T-helper 1 cell treated with Interleukin-12 subunit alpha and Interleukin-12 subunit beta and Interleukin-4 antibody, amounts not matched to agents 30 μg/mL and 1 μg/mL, for 36 hours (primary cell): ENCODE results near the gene ZC3H12D.

Experiments
- H3K27ac Mint-ChIP-seq: one replicate; pipeline ENCODE4 v1.8.0; 2021; ENCODE audit warnings: mild to moderate bottlenecking, mixed read lengths
- H3K27me3 Mint-ChIP-seq: one replicate; pipeline ENCODE4 v1.8.0; 2021; ENCODE audit warnings: low read depth, mixed read lengths
- H3K36me3 Mint-ChIP-seq: one replicate; pipeline ENCODE4 v1.8.0; 2021; ENCODE audit warnings: low read depth, mixed read lengths
- H3K4me1 Mint-ChIP-seq: one replicate; pipeline ENCODE4 v1.8.0; 2021; ENCODE audit warnings: low read depth, mixed read lengths
- H3K4me3 Mint-ChIP-seq: one replicate; pipeline ENCODE4 v1.8.0; 2021; ENCODE audit warnings: mild to moderate bottlenecking, moderate library complexity, mixed read lengths
- H3K9me3 Mint-ChIP-seq: one replicate; pipeline ENCODE4 v1.8.0; 2021; ENCODE audit warnings: mixed read lengths

ZC3H12D gene

DNA sequence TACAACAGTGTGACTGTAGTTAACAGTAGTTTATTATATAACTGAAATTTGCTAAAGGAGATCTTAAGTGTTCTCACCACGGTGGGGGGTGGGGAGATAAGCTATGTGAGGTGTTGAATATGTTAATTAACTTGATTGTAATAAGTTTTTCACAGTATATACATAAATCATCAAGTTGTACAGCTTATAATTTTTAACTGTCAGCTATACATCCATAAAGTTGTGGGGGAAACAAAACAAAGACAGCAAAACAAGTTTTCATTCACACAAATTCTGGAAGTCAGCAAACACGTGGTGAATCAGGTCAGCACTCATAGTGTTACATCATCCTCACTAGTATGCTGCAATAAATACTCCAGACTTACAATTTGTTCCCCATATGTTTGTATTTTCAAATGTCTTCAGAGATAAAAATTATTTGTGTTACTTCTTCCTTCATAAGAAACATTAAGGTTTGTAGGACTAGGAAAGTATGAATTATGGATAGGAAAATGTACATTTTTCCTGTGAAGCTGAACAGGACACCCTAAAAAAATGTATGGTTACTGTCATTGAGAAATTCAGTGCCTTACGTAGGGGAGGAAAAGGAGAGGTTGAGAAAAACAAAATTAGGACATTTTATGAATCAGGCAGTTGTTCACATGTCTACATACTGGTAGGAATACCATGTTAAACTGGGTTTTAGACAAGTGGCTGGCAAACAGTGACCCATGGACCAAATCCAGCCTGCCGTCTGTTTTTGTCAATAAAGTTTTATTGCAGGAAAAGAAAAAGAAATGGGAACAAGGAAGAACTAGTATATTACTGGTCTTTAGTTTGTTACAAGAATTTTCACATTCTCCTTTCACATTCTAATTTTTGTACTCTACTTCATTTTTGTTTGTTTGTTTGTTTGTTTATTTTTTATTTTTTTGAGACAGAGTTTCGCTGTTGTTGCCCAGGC, 78.7 kb downstream of the ZC3H12D start:
- Mint-ChIP-seq H3K4me1 (peaks cover 36% of the 10 kb centered on the region), H3K27ac (peak overlapping the region; percentile 75), H3K27me3 (no peaks in the 10 kb centered on the region), H3K9me3 (no peaks in the 10 kb centered on the region), H3K4me3 (no peak overlapping the region), H3K36me3 (peaks cover 69% of the 10 kb centered on the region)

GRCh38 chr6:149403534-149403933, 81.3 kb downstream of the ZC3H12D start:
- Mint-ChIP-seq H3K4me1 (peaks cover 27% of the 10 kb centered on the region), H3K4me3 (no peak overlapping the region), H3K27me3 (no peaks in the 10 kb centered on the region), H3K9me3 (no peaks in the 10 kb centered on the region), H3K27ac (peak overlapping the region; percentile 11), H3K36me3 (peaks cover 64% of the 10 kb centered on the region)

DNA sequence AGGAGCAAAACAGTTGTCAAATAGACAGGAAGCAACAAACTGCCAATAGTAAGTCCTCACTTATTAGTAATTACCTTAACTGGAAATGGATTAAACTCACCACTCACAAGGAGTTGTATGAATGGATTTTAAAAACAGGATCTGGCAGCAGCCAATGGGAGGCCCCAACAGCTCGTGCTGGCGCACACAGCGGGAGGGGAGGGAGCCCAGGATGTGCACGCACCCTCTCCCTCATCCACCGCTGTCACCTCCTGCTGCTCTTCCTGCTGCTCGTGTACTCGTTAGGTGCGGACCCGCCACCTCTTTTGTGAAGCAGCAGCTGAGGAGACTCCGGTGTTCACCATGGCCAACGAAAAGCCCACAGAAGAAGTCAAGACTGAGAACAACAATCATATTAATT, 84.8 kb downstream of the ZC3H12D start, which contains the start of gene SUMO4:
TSS of gene SUMO4 (plus strand) at position 213 of the 400 bp plus-strand sequence. CDS start at position 343, 130 bp downstream.
- H3K27me3 Mint-ChIP-seq = no peaks in the 10 kb centered on the region
- peaks cover 36% of the 10 kb centered on the region for H3K4me1 Mint-ChIP-seq
- no peak within 1 kb of the TSS for H3K27ac Mint-ChIP-seq
- no peak within 1 kb of the TSS for H3K4me3 Mint-ChIP-seq
- no peaks in the 10 kb centered on the region for H3K9me3 Mint-ChIP-seq
- peaks cover 73% of the 10 kb centered on the region for H3K36me3 Mint-ChIP-seq

DNA sequence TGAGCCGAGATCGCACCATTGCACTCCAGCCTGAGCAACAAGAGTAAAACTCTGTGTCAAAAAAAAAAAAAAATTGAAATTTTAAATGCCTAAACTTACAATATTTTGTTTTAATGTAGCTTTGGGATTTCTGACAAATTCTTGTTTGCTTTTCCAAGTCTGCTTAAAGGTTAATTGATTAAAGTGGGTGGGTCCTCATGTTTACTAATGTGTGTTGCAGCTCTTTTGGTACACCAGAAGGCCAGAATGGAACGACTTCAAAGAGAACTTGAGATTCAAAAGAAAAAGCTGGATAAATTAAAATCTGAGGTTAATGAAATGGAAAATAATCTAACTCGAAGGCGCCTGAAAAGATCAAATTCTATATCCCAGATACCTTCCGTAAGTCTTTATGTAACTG, 87.4 kb downstream of the ZC3H12D start:
- Mint-ChIP-seq H3K4me3 (no peak overlapping the region), H3K27me3 (no peaks in the 10 kb centered on the region), H3K36me3 (peaks cover 68% of the 10 kb centered on the region), H3K4me1 (peaks cover 42% of the 10 kb centered on the region), H3K9me3 (no peaks in the 10 kb centered on the region), H3K27ac (no peak overlapping the region)
